Inferior parietal cortex (tissue), 1 donor: ENCODE measurements around the gene CBFB.

Experiments used
- DNase-seq: peaks from one replicate; pipeline ENCODE4 v3.0.0-alpha.2; 2016; ENCODE audit errors: extremely low spot score

The CBFB gene

DNA sequence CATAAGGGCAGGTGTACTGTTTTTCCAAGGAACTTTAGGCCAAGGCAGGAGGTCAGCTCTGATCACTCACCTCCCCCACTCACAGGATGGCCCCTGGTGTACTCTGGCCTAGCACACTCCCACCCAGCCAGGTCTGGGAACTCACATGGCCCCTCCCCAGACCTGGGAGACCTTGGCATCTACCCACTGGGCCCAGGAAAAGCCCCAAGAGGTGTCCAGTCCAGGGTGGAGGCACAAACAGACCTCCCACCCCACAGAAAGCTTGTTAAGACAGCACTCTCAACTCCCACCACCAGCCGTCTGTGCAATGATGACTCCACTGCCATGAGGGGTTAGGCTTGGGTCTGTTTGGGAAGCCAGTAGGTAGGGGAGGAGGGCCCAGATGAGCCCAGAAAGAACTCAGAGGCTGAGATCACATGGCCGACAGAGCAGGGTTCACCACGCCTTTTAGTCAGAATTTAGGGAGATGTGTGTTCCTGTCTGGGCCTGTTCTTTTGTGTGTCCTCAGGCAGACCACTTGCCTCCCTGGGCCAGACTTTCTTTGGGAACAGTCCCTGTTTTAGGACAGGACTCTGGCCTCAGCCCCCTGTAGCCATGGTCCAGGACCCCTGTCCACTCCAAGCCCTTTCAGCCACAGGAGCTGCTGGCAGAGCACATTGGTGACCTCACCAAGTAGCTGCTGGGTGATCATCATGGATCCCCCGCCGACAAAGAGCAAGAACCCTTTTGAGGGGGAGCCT is 12.1 kb upstream of the CBFB start:
- DNase-seq, result no peak

DNA sequence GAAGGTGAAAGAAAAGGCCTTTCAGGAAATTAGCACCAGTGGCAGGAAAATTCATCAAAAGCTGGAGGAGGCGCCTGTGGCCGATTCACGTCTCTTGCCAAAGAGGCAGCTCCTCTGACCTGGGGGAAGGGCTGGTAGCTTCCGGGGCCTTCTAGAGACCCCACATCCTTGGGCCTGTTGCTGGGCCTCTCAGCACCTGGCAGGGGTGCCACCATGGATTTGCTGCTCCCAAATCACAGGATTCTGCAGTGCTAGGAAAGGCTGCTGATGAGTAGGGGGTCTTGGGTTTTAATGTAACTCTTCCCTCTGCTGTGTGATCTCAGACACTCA is 11.6 kb upstream of the CBFB start:
- DNase-seq, result no peak

GRCh38 chr16:67017810-67018488 is 11.0 kb upstream of the CBFB start:
- DNase-seq, result peak; percentile 77

DNA sequence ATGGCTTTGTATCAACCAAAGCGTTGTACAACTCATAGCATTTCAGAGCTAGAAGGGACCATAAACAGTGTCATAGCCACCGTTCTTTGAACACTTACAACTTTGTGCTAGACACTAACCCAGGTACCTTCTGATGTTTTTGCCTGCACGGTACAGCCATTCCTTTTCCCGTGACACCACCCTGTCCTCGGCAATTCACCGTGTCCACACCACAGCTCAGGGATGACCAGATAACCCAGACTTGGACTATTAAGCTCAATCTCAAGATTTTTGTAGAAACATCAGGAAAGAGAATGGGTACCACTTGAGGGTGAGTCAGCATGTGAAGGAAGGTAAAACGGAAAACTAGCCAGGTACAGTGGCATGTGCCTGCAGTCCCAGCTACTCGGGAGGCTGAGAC is 9.8 kb upstream of the CBFB start:
- no peak for DNase-seq

GRCh38 chr16:67021321-67021720 is 7.6 kb upstream of the CBFB start:
- DNase-seq, result no peak

GRCh38 chr16:67022531-67023214 is 6.3 kb upstream of the CBFB start:
- no peak for DNase-seq

DNA sequence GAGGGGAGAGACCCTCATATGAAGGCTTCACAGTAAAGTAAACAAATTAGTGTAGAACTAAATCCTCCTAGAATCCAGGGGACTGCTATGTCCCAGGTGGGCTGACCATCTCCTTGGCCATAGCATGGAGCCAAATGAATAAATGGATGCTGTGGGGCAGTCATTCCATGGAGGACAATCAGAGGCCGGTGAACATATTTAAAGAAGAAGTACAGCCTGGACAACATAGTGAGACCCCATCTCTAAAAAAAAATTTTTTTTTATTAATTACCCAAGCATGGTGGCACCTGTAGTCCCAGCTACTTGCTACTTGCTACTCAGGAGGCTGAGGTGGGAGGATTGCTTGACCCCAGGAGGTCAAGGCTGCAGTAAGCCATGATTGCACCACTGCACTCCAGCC is 5.3 kb upstream of the CBFB start:
- DNase-seq, result no peak

GRCh38 chr16:67024384-67025209 is 4.4 kb upstream of the CBFB start:
- DNase-seq, result no peak

- no peak for DNase-seq
Measured at GRCh38 chr16:67025210-67025550, 3.8 kb upstream of the CBFB start.

GRCh38 chr16:67026570-67026969 is 2.4 kb upstream of the CBFB start:
- no peak for DNase-seq

- DNase-seq, result no peak
Measured at GRCh38 chr16:67027046-67027445, 1.9 kb upstream of the CBFB start.

DNA sequence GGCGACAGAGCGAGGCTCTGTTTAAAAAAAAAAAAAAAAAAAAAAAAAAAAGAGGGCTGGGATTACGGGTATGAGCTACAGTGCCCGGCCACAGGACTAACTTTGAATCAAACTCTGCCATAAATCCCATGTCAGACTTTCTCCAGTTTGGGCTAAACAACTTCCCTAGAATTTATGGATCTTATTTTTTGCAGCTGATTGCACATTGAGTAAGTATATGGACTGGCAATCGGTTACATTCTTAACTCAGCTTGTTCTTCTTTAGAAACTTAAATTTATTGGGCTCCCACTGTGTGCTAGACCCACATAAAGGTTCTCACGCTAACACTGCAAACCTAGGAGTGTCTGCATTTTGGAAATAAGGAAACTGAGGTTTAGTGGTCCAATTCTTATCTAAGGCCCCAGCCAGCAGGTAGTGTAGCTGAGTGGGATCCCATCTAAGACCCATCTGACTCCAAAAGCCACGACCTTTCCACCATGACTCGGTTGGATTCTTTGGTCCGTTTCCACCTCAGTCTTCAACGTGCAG is 718 bp upstream of the CBFB start:
- no peak for DNase-seq

GRCh38 chr16:67029254-67030096 is 526 bp downstream of the CBFB start:
- DNase-seq, result no peak

DNA sequence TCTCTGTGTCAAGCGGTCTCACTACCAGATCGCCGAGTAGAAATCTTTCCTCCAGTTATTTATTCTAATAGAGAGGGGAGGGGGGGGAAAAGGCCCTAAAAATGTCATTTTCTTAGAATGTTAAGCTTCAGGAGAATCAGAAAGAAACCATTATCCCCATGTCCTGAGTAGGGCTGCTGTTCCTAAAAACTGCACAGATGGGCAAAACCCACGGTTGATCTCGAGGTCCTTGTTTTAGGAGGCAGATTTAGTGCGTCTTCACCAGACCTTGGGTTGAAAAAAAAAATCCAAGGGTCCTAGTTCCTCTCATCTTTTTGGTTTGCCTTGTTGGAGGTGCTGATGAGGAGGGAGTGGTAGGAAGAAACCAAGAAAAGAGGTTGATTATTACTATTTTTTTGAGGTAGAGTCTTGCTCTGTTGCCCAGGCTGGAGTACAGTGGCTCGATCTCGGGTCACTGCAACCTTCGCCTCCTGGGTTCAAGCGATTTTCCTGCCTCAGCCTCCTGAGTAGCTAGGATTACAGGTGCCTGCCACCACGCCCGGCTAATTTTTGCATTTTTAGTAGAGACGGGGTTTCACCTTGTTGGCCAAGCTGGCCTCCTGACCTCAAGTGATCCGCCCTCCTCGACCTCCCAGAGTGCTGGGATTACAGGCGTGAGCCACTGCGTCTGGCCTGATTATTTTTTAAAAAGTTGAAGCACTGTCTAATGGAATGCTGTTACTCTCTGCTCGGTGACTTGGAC is 1.4 kb downstream of the CBFB start:
- DNase-seq, result no peak

DNA sequence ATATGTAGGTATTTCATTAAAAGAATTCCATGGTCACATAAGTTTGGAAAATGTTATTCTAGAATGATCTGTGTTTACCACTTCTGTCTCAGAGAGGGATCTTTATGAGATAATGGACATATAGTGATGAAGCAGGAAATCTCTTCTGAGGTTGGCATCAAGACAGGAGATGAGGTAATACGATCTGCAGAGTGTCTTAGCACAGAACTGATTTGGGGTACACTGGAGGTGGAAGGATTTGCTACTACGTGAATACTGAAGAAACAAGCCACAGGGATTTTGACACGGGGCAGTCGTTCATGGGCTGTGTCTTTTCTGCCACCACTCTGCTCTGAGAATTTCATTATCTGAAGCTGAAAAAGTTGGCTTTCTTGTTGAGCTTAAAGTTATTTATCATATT is 5.5 kb downstream of the CBFB start:
- no peak for DNase-seq

- no peak for DNase-seq
Measured at GRCh38 chr16:67035364-67035763, 6.4 kb downstream of the CBFB start.

- DNase-seq, result no peak
Measured at GRCh38 chr16:67036323-67036741, 7.4 kb downstream of the CBFB start.

- no peak for DNase-seq
Measured at GRCh38 chr16:67039260-67040020, 10.5 kb downstream of the CBFB start.

DNA sequence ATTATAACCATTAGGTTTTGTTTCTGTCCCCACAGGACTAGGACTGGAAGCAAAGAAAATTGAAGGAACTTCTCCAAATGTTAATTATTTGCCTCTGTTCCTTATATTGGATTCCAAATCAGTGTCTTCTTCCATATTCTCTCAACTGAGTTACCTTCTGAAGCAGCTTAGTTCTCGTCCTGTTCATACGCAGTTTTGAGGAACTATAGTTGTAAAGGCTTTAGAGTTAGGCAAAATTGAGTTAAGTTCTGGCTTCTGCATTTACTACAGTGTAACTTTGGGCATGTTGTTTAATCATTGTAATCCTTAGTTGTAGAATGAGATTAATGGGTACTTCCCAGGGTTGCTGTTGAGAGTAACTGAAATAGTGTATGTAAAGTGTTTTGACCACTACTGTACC is 11.2 kb downstream of the CBFB start:
- DNase-seq, result no peak

DNA sequence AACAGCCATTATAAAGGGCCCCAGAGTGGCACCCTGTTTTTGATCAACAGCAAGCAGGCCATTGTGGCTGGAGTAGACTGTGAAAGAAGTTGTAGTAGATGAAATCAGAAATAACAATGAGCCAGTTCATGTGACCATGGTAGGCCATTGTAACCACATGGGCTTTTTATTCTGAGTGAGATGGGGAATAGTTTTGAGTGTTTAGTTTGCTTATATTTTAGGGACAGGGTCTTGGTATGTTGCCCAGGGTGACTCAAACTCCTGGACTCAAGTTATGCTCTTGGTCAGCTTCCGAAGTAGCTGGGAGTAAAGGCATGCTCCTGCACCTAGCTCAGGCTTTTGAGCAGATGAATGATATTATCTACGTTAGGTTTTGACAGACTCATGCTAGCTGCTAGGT is 12.0 kb downstream of the CBFB start:
- peak; percentile 42 for DNase-seq
